ENCODE measurements around the gene TAB2.

TAB2 gene

DNA sequence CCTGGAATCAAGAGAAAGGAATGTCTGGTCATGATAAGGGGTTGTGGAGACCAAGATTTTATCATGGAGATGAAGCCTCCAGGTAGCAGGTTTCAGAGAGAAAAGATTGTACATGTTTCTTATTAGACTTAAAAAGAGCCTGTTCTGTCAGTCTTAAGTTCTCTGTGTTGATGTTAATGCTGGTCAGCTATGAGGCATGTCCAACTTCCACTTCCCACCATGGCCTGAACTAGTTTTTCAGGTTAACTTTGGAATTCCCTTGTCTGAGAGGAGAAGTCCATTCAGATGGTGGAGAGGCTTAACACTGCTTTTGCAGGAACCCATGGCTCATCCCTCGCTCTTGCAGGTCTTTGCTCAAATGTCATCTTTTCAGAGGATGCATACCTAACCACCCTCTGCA is 27.5 kb upstream of the TAB2 start:
- no peaks in the 10 kb centered on the region for H3K4me1 Mint-ChIP-seq (ENCODE audit: low read depth)
- H3K36me3 Mint-ChIP-seq (ENCODE audit: low read depth) = no peaks in the 10 kb centered on the region
- H3K27me3 Mint-ChIP-seq = no peaks in the 10 kb centered on the region
- intact Hi-C loops (cut with micrococcal nuclease) = no loop called here
- no peaks in the 10 kb centered on the region for H3K9me3 Mint-ChIP-seq
- H3K4me3 Mint-ChIP-seq = no peak overlapping the region
- H3K27ac Mint-ChIP-seq = no peak overlapping the region

DNA sequence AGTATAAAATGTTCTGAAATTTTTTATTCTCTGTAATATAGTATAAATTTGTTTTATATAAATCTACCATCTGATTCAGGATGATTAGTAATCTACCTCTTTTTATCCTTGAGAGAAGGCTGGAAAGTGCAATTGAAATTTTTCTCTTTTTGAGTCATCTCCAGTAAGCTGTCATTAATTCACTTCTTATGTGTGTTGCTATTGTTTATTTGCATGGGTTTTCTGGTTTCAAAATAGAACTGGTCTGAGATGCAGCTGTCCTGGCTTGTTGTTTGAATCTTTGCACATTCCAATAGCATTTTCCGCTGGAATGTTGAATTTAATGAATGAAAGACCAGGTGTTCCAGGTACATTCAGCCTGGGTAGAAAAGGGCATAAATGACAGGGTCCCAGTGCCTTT is 24.3 kb upstream of the TAB2 start:
- intact Hi-C loops (cut with micrococcal nuclease) = no loop called here
- no peaks in the 10 kb centered on the region for H3K36me3 Mint-ChIP-seq (ENCODE audit: low read depth)
- H3K4me3 Mint-ChIP-seq = no peak overlapping the region
- no peaks in the 10 kb centered on the region for H3K9me3 Mint-ChIP-seq
- no peaks in the 10 kb centered on the region for H3K27me3 Mint-ChIP-seq
- H3K27ac Mint-ChIP-seq = no peak overlapping the region
- H3K4me1 Mint-ChIP-seq (ENCODE audit: low read depth) = peaks cover 5% of the 10 kb centered on the region

DNA sequence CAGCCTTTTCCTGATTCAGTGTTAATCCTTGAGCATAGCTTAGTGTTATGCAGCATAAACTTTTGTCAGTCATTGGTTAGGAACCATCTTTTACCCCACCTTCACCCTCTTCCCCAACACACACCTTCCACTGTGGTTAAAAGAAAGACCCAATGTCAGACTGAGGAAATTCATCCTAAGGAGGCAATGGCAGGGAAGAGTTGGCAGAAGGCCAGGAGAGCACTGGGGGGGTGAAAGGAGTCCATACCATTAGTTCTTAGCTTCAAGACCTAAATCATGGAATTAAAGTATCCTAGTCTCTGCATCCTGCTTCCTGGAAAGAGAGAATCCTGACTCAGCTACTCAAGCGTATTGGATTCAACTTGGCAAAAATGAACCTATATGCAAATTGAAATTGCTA is 16.9 kb upstream of the TAB2 start:
- H3K27me3 Mint-ChIP-seq = peaks cover 2% of the 10 kb centered on the region
- intact Hi-C loops (cut with micrococcal nuclease) = no loop called here
- peaks cover 13% of the 10 kb centered on the region for H3K4me1 Mint-ChIP-seq (ENCODE audit: low read depth)
- H3K9me3 Mint-ChIP-seq = no peaks in the 10 kb centered on the region
- H3K36me3 Mint-ChIP-seq (ENCODE audit: low read depth) = no peaks in the 10 kb centered on the region
- no peak overlapping the region for H3K27ac Mint-ChIP-seq
- no peak overlapping the region for H3K4me3 Mint-ChIP-seq

DNA sequence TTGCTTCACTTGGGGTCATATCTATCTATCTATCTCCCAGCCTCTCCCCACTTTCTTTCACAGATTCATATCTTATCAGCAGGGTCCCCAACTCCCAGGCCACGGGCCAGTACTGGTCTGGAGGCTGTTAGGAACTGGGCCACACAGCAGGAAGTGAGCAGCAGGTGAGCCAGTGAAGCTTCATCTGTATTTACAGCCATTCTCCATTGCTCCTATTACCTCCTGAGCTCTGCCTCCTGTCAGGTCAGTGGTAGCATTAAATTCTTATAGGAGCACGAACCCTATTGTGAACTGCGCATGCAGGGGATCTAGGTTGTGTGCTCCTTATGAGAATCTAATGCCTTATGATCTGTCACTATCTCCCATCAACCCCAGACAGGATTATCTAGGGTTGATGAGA is 14.8 kb upstream of the TAB2 start:
- H3K4me1 Mint-ChIP-seq (ENCODE audit: low read depth) = peaks cover 10% of the 10 kb centered on the region
- no peaks in the 10 kb centered on the region for H3K36me3 Mint-ChIP-seq (ENCODE audit: low read depth)
- intact Hi-C loops (cut with micrococcal nuclease) = no loop called here
- H3K27ac Mint-ChIP-seq = no peak overlapping the region
- no peaks in the 10 kb centered on the region for H3K9me3 Mint-ChIP-seq
- H3K27me3 Mint-ChIP-seq = peaks cover 2% of the 10 kb centered on the region
- no peak overlapping the region for H3K4me3 Mint-ChIP-seq

DNA sequence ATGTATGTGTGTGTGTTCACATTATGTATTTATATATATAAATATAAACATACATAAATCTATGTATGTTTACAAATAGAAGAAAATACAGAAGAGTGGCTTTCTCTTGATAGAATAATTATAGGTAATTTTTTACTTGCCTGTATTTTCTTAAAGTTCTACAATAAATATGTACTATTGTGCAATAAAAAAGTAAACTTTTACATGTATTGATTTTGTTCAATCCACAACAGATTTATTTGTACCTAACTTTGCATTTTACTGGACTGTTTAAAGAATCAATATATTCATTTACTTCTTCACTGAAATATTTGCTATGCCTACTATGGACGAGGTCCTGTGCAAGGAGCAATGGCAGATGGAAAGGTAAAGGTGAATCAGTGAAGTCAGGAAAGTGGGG is 14.0 kb upstream of the TAB2 start:
- Mint-ChIP-seq H3K36me3 (ENCODE audit: low read depth) (no peaks in the 10 kb centered on the region), H3K27me3 (peaks cover 2% of the 10 kb centered on the region), H3K4me3 (no peak overlapping the region), H3K9me3 (no peaks in the 10 kb centered on the region), H3K4me1 (ENCODE audit: low read depth) (peaks cover 10% of the 10 kb centered on the region), H3K27ac (no peak overlapping the region)
- intact Hi-C loops (cut with micrococcal nuclease) = no loop called here

DNA sequence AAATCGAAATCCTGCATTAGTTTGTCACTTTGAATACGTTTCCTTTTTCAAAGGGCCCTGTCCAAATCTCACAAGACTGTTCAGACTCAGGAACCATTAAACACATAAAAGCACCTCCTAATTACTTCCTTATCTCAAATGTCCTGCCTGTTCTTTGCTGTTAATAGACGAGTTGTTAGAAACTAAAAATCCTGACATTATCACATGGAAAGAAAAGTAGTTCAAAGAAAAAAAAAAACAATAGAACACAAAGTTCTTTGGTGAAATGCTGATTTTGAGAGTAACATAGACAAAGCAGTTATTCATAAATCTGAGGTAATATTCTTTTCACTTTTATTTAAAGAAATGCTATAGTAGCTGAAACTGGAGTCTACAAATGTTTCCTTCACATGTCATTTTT is 12.1 kb upstream of the TAB2 start:
- peaks cover 10% of the 10 kb centered on the region for H3K4me1 Mint-ChIP-seq (ENCODE audit: low read depth)
- H3K4me3 Mint-ChIP-seq = no peak overlapping the region
- intact Hi-C loops (cut with micrococcal nuclease) = no loop called here
- no peak overlapping the region for H3K27ac Mint-ChIP-seq
- no peaks in the 10 kb centered on the region for H3K9me3 Mint-ChIP-seq
- no peaks in the 10 kb centered on the region for H3K36me3 Mint-ChIP-seq (ENCODE audit: low read depth)
- H3K27me3 Mint-ChIP-seq = peaks cover 2% of the 10 kb centered on the region

DNA sequence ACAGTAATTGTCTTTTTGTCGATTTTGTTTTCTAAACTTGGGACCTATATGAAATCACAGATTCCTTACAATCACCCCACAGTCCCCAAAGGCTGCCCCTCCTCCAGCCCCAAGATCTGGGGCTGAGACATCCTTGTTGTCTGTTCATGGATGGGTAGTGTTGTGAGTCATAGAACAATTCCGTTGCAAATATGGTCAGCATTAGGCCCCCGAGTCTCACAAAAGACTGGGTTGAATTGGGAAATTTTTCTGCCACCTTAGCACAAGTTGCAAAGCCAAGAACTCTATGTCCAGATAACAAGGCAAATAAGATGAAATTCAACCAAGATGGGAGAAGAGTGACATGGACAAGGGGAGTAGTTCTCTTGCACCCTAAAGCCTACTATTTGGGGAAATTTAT is 10.5 kb upstream of the TAB2 start:
- H3K9me3 Mint-ChIP-seq = no peaks in the 10 kb centered on the region
- peaks cover 2% of the 10 kb centered on the region for H3K27me3 Mint-ChIP-seq
- no peaks in the 10 kb centered on the region for H3K36me3 Mint-ChIP-seq (ENCODE audit: low read depth)
- no peak overlapping the region for H3K27ac Mint-ChIP-seq
- no peak overlapping the region for H3K4me3 Mint-ChIP-seq
- intact Hi-C loops (cut with micrococcal nuclease) = no loop called here
- H3K4me1 Mint-ChIP-seq (ENCODE audit: low read depth) = peaks cover 10% of the 10 kb centered on the region

DNA sequence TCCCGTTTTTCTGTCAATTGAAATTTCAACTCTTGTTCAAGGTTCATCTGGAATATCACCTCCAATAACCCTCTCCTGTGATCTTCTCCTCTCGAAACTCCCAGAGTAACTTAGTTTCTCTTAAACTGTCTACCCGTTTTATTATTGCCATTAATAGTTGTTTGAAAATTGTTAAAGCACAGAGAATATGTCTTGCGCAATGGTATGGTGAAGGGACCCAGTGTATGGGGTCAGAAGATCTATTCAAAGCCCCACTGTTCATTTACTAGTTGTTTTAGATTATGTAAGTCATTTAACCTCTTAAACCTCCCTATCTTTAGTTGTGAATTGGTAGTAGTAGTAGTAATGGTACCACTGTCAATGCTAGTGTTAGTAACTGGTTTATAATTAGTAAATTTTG is 6.2 kb upstream of the TAB2 start:
- intact Hi-C loops (cut with micrococcal nuclease) = no loop called here
- H3K27me3 Mint-ChIP-seq = no peaks in the 10 kb centered on the region
- peaks cover 20% of the 10 kb centered on the region for H3K4me1 Mint-ChIP-seq (ENCODE audit: low read depth)
- no peak overlapping the region for H3K27ac Mint-ChIP-seq
- H3K9me3 Mint-ChIP-seq = no peaks in the 10 kb centered on the region
- no peaks in the 10 kb centered on the region for H3K36me3 Mint-ChIP-seq (ENCODE audit: low read depth)
- H3K4me3 Mint-ChIP-seq = no peak overlapping the region

DNA sequence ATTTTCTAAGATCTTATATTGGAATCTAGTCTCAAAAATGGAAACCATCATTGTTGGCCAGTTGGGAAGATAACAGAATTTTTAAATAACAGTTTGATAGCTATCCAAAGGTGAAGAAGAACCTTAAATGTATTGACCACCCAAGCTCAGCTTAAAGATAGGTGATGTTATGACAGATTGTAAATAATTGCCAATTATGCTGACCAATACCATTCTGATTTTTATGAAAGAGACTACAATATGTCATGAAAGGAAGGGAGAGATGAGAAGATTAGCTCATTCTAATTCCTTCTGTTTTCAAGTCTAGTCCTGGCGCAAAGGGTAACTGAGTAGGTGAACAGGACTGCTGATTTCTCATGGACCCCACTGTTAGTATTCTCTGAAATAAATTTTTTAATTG is 5.7 kb upstream of the TAB2 start:
- H3K36me3 Mint-ChIP-seq (ENCODE audit: low read depth) = no peaks in the 10 kb centered on the region
- no peak overlapping the region for H3K4me3 Mint-ChIP-seq
- H3K27me3 Mint-ChIP-seq = no peaks in the 10 kb centered on the region
- intact Hi-C loops (cut with micrococcal nuclease) = no loop called here
- no peak overlapping the region for H3K27ac Mint-ChIP-seq
- peaks cover 20% of the 10 kb centered on the region for H3K4me1 Mint-ChIP-seq (ENCODE audit: low read depth)
- no peaks in the 10 kb centered on the region for H3K9me3 Mint-ChIP-seq

DNA sequence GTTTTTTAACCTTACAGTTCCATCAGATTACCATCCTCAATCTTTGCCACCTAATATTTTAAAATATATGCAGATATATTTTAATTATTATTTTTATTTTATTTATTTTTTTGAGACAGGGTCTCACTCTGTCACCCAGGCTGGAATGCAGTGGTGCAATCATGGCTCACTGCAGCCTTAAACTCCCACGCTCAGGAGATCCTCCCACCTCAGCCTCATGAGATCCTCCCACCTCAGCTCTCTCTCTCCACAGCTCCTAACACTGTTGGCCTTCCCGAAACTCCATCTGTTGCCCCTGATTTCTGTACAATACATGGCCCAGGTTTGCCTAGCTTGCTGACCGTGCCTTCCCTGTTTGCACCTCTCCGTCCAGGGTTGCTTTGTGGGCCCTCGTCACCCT is 4.4 kb upstream of the TAB2 start:
- Mint-ChIP-seq H3K36me3 (ENCODE audit: low read depth) (no peaks in the 10 kb centered on the region), H3K27me3 (no peaks in the 10 kb centered on the region), H3K27ac (no peak overlapping the region), H3K9me3 (no peaks in the 10 kb centered on the region), H3K4me1 (ENCODE audit: low read depth) (peaks cover 20% of the 10 kb centered on the region), H3K4me3 (no peak overlapping the region)
- intact Hi-C loops (cut with micrococcal nuclease) = no loop called here

DNA sequence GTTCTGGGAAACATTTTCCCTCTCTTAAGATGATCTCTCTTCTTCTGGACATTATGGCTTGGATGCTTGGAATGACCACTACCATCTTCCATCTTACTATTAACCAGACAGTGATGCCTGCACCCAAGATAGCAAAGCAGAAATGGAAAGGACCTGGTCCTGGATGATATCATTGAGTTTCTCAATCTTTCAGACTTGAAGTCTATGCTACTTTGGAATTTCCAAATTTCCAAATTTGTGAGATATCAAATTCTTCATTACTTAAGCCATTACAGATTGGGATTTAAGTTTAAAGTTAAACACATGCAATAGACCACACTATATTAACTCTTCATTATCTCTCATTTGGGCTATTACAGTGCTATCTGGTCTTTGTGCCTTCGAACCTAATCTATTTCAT is 3.7 kb upstream of the TAB2 start:
- H3K36me3 Mint-ChIP-seq (ENCODE audit: low read depth) = peaks cover 7% of the 10 kb centered on the region
- no peaks in the 10 kb centered on the region for H3K9me3 Mint-ChIP-seq
- no peak overlapping the region for H3K27ac Mint-ChIP-seq
- peaks cover 25% of the 10 kb centered on the region for H3K4me1 Mint-ChIP-seq (ENCODE audit: low read depth)
- no peaks in the 10 kb centered on the region for H3K27me3 Mint-ChIP-seq
- intact Hi-C loops (cut with micrococcal nuclease) = no loop called here
- no peak overlapping the region for H3K4me3 Mint-ChIP-seq

DNA sequence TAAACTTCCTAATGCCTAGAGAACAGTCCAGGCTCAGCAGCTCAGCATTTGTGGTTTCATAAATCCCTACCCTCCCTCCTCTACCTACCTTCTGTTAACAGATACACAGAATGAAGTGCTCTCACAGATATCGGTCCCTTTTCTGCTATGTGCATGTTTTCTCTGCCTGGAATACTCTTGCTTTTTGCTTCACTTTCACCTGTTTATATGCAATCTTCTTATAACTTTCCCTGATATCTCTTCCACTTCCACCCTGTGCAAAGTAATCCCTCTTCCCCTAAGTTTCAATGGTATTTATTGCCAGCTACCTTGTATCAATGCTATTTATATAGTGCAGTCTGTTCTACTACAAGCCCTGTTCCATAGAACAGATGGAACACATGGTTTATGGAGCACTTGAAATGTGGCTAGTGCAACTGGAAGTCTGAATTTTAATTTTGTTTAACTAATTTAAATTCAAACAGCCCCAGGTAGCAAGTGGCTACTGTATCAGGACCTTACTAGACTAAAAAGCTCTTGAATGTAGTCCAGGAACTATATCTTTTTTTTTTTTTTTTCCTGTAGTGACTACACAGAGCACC is 3.1 kb upstream of the TAB2 start:
- intact Hi-C loops (cut with micrococcal nuclease) = no loop called here
- Mint-ChIP-seq H3K27ac (no peak overlapping the region), H3K4me3 (no peak overlapping the region), H3K36me3 (ENCODE audit: low read depth) (peaks cover 11% of the 10 kb centered on the region), H3K27me3 (no peaks in the 10 kb centered on the region), H3K9me3 (no peaks in the 10 kb centered on the region), H3K4me1 (ENCODE audit: low read depth) (peaks cover 26% of the 10 kb centered on the region)

DNA sequence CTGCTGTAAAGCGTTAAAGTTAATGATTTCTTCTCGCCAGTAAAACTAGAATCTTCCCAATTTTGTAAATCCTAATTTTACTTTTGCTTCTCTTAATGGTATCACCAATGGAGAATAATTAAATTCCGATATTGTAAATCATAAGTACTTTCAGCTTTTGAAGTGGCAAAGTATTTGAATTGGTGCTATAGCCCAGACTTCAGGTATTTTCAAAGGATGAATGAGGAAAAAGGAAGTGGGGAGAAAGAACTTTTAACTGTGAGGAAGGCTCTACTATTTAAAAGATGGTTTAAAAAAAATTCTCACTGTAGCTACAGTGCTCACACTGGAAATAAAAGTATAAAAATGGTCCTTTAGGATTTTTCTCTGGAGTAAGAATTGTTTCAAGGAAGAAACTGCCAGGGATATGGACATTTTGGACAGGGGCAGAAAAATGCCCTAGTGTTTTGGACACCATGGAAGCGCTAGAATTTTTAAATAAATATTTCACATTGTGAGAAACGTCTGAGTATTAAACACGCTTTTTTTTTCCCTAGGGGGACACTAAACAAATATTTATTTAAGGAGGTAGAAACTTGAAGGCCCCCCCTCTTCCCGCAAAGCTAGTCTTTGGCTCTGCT is 1.3 kb upstream of the TAB2 start:
- peak overlapping the region; percentile 89 for H3K27ac Mint-ChIP-seq
- intact Hi-C loops (cut with micrococcal nuclease) = loop anchor here (5.0 kb wide), 2 partner anchors 44 to 59 kb away; no protein-coding TSS in a partner anchor
- peaks cover 11% of the 10 kb centered on the region for H3K36me3 Mint-ChIP-seq (ENCODE audit: low read depth)
- no peaks in the 10 kb centered on the region for H3K9me3 Mint-ChIP-seq
- peak overlapping the region; percentile 86 for H3K4me3 Mint-ChIP-seq
- no peaks in the 10 kb centered on the region for H3K27me3 Mint-ChIP-seq
- H3K4me1 Mint-ChIP-seq (ENCODE audit: low read depth) = peaks cover 33% of the 10 kb centered on the region

DNA sequence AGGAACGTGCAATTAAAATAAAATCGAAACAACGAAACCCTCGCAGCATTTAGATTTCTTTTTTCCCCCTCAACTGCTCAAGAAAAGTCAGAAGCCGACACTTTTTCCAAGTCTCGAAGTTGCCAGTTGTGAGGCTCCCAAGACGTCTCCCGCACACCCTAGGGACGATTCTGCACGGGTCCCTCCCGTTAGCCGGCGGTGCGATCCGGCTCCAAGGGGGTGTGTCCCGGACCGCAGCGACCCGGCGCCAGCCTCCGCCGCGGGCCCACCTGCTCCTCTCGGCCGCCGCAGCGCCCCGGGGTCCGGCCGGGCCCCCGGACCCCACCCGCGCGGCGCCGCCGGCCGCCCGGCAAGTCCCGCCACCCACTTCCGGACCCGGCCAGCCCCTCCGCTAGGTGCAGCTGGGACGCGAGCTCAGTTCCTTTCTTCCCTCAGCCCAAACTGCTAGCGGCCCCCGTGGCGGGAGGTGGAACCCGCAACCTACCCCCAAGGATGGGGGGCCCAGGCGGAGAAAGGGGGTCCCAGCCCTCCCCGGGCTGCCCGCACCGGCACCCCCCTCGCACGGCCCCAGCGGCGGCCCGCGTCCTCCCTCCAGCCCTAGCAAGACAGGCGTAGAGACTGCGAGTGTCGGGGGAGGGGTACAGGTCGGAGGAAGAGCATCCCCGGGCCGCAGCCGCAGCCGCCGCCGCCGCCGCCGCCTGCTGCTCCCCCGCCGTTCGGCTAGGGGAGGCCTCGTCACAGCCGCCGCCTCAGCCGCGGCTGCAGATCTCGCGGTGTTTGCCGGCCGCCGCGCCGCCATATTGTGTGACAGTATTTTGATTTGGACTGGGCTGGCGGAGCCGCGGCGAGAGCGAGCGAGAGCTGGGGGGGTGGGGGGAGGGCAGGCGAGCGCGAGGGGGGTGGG is 520 bp upstream of the TAB2 start:
- intact Hi-C loops (cut with micrococcal nuclease) = loop anchor here (5.0 kb wide), 2 partner anchors 45 to 60 kb away; no protein-coding TSS in a partner anchor
- H3K36me3 Mint-ChIP-seq (ENCODE audit: low read depth) = peaks cover 11% of the 10 kb centered on the region
- peaks cover 33% of the 10 kb centered on the region for H3K4me1 Mint-ChIP-seq (ENCODE audit: low read depth)
- peak overlapping the region; percentile 89 for H3K27ac Mint-ChIP-seq
- no peaks in the 10 kb centered on the region for H3K9me3 Mint-ChIP-seq
- H3K4me3 Mint-ChIP-seq = peak overlapping the region; percentile 86
- no peaks in the 10 kb centered on the region for H3K27me3 Mint-ChIP-seq

Data from dendritic cell treated with granulocyte-macrophage colony-stimulating factor and Interleukin-4, amounts not matched to agents 40 ng/mL and 50 ng/mL, for 4 days (primary cell).